ENCODE data around the gene UBTD1.
A peak's percentile ranks its signal among the peaks of the same experiment; 100 is the strongest.
"Not testable (repeated sequence)": the region's sequence is repeated elsewhere in the genome, so short reads cannot be mapped to it uniquely, and the experiment has no call there.

UBTD1 gene, protein sequence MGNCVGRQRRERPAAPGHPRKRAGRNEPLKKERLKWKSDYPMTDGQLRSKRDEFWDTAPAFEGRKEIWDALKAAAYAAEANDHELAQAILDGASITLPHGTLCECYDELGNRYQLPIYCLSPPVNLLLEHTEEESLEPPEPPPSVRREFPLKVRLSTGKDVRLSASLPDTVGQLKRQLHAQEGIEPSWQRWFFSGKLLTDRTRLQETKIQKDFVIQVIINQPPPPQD

DNA sequence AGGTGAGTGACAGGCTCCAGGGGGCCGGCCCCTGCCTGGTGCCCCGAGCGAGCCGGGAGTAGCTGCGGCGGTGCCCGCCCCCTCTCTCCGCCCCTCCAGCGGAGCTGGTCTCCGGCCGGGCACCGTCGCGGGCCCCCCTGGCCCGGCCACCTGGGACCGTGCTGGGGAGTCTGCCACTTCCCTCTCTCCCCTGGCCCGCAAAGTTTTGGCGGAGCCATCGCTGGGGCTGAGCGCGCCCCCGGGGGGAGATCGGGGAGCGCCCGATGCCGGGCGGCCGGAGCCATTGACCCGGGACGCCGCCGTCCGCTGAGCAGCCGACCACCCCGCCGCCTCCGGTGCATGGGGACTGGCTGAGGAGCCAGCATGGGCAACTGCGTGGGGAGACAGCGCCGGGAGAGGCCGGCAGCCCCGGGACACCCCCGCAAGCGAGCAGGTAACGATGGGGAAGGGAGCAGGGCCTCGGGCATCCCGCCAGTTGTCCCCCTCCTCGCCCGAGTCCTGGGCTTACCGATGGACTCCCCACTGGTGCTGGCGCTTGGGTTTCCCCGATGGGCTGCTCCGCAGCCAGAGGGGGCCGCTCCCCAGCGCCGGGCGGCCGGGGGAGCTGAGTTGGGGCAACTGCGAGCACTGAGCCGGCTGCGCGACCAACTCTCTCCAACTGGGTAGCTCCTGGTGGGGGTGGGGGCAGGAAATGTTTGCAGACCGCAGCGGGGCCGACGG is at the start of gene UBTD1:
TSS of gene UBTD1 (plus strand) at position 84 of the 720 bp plus-strand sequence. CDS start at position 364, 280 bp downstream.
- peak; percentile 73 for DNase-seq (ENCODE audit: low read depth)

DNA sequence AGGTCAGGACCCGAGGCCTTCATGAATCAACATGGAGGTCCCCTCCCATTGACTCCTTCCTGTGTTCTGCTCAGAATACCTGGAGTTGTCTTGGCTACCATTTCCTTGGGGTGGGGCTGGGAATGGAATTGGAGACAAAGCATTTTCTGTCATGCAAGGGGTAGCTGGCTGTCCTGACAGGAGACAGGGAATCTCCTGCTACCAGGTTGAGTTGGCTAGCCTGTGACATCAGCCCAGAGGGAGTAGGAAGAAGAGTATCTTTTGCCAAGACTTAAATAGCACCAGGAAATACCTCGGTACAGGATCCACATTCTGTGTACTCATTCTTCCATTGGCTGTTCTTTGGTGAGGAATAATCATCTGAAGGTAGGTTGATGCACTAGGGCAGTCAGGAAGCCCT is 47.9 kb upstream of the UBTD1 start:
- peak; percentile 15 for DNase-seq (ENCODE audit: low read depth)

DNA sequence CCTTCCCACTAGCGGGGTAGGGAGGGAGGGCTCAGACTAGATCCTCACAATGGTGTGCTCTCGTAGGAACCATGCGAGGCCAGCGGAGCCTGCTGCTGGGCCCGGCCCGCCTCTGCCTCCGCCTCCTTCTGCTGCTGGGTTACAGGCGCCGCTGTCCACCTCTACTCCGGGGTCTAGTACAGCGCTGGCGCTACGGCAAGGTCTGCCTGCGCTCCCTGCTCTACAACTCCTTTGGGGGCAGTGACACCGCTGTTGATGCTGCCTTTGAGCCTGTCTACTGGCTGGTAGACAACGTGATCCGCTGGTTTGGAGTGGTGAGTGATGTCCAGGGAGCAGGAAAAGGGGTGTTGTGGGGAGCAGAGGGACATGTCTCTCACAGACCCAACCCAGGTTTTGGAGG is 47.1 kb upstream of the UBTD1 start:
- no peak for DNase-seq (ENCODE audit: low read depth)

GRCh38 chr10:97452352-97452751 is 46.4 kb upstream of the UBTD1 start:
- no peak for DNase-seq (ENCODE audit: low read depth)

DNA sequence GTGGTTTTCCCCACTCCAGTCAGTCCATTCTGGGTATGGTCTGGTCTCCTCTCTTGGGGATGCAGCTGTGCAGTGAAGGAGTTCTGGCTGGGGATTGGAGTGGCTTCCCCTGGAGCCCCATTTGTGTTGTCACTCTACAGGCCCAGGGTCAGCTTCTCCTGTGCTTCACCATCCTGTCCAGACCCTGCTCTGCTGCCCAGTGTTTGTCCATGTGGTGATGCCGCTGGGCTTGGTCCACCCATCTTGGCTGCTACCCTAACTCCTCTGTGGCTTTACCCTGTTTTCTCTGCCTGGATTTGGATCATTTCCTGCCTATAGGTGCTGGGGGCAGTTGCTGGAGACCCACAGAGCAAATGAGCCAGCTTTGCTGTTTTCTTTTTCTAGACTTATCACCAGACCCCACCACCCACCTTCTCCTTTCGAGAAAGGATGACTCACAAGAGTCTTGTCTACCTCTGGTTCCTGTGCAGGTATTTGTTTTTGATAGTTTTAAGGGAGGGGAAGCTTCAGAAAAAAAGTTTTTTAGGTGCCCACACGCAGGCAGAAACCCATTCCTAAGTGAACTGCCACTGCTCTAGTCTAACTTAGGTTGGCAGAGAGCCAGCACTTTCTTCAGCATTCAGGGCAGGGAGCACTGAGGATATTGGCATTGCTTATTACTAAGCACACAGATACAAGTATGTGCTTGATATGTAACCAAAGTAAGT is 44.2 kb upstream of the UBTD1 start:
- peak; percentile 30 for DNase-seq (ENCODE audit: low read depth)

DNA sequence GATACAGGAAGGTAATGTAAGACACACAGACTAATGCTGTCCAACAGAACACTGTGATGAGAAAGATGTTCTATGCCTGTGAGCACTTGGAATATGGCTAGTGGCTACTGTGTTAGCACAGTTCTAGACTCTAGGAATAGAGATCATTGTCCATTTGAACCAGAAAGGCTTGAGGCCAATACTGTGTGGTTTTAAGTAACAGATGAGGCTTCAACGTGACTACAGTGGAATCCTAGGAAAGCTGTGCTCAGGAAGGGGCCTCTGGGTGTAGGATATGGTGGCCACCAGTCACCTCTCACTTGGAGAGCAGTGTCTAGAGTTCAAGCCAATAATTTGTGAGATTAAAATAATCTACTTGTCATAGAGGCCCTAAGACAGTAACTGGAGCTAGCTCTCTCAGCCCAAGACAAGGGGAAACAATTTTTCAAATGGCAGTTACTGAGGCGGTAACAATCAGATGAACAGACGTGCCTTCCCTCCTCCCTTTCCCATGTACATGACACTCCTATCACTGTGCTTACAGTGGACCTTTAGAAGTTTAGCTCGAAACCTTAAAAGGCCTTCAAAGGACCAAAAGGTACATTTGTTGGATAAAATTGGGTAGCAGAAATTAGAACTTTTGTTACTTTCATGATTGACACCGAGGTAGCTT is 42.6 kb upstream of the UBTD1 start:
- DNase-seq (ENCODE audit: low read depth), result no peak

DNA sequence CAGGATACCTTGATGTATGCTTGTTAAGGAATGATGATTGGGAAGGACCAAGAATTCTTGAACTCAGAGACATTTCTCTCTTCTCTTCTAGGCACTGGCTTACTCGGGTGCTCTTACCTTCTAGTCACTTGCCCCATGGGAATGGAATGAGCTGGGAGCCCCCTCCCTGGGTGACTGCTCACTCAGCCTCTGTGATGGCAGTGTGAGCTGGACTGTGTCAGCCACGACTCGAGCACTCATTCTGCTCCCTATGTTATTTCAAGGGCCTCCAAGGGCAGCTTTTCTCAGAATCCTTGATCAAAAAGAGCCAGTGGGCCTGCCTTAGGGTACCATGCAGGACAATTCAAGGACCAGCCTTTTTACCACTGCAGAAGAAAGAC is 42.0 kb upstream of the UBTD1 start:
- no peak for DNase-seq (ENCODE audit: low read depth)

GRCh38 chr10:97459111-97459510 is 39.6 kb upstream of the UBTD1 start:
- no peak for DNase-seq (ENCODE audit: low read depth)

DNA sequence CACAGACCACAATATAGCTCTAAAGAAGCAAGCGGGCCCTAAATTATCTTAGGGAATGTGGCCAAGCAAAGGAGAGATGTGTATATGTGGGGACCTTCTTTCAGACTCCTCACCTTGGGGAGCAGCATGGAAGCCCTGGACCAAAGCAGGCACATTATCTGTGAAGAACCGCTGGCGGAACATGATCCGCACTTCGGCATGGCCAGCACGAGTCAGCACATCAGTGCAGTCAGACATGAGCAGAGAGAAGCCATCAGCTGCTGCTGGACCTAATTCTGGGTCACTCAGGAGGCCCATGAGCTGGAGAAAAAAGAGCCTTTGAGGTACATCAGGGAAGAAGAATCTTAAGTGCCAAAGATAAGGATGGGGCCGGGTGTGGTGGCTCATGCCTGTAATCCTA is 38.8 kb upstream of the UBTD1 start:
- DNase-seq (ENCODE audit: low read depth), result no peak

DNA sequence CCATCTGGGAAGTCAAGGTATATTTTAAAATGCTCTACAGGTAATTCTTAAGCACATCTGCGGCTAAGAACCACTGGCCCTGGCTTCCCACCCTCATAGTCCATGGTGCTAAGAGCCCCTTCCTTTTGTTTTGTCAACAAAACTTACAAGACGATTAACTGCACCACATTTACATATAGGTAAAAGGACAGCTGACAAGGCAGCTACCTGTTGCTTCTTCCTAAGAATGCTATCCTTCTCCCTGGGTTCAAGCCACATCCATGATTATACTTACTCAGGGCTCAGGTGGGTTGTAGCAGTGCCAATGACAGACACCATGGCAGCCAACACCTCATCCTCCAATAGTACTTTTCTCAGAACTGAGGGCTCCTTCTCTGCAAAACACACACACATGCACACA is 36.4 kb upstream of the UBTD1 start:
- DNase-seq (ENCODE audit: low read depth), result no peak

- peak; percentile 66 for DNase-seq (ENCODE audit: low read depth)
These were observed 35.2 kb upstream of the UBTD1 start for GRCh38 chr10:97463363-97464132.

GRCh38 chr10:97464226-97464625 is 34.5 kb upstream of the UBTD1 start:
- DNase-seq (ENCODE audit: low read depth), result no peak

GRCh38 chr10:97465982-97466381 is 32.7 kb upstream of the UBTD1 start:
- no peak for DNase-seq (ENCODE audit: low read depth)

DNA sequence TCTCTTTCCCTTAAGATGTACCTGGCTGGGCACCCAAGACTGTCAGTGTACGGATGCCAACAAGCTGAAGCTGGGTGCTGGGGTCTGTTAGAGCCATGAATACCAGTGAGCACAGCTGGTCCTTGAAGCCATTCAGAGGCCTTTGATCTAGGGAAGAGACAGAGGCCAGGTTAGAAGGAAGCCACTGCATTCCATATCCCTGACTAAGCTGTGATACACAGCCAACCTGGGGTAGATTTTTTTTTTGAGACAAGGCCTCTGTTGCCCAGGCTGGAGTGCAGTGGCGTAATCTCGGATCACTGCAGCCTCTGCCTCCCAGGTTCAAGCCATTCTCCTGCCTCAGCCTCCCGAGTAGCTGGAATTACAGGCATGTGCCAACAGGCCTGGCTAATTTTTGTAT is 32.0 kb upstream of the UBTD1 start:
- peak; percentile 29 for DNase-seq (ENCODE audit: low read depth)

DNA sequence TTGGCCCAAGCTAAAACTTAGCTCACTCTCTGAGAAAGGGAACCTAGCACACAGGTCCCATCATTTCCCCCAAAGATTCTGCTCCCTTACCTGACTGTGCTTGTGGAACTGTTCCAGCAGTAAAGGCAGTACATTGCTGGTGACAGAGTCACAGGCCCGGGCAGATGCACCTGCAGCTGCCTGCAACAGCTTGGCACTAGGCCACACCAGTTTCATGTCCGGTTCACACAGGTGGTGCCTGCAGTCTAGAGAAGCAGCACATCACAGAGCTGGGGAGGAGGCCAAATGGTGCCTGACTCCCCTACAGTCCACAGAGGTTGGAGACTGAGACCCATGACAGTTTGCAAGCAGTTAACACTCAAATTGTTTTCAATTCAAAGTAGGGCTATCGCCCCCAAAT is 30.6 kb upstream of the UBTD1 start:
- DNase-seq (ENCODE audit: low read depth), result no peak

DNA sequence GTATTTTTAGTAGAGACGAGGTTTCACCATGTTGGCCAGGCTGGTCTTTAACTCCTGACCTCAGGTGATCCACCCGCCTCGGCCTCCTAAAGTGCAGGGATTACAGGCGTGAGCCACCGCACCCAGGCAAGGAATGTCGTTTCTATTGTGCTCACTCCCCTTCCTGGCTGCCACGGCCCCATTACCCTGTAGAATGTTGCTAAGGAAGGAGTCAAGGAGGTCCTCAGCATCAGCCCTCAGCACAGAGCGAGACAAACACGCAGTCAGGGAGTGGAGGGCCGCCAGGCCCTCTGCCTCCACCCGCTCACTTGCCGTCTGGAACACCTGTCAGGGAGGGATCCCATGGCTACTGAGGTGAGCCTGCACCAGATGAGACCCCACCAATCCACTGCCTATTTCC is 29.9 kb upstream of the UBTD1 start:
- not testable (repeated sequence) for DNase-seq (ENCODE audit: low read depth)

DNA sequence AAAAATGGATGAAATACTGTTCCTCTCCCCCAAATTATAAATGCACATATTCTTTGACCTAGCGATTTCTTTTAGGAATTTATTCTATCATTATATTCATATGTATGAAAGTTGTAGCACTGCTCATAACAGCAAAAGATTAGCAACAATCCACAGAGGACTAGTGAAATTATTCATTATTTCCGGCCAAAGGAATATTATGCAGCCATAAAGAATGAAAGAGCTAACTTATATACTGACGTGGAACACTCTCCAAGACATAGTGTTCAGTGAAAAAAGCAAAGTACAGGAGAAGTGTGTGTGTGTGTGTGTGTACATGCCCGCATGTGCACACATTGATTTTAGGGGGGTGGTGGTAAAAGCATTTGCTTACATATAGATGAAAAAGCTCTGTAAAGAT is 23.8 kb upstream of the UBTD1 start:
- DNase-seq (ENCODE audit: low read depth), result no peak

GRCh38 chr10:97475936-97476594 is 22.7 kb upstream of the UBTD1 start:
- peak; percentile 59 for DNase-seq (ENCODE audit: low read depth)

DNA sequence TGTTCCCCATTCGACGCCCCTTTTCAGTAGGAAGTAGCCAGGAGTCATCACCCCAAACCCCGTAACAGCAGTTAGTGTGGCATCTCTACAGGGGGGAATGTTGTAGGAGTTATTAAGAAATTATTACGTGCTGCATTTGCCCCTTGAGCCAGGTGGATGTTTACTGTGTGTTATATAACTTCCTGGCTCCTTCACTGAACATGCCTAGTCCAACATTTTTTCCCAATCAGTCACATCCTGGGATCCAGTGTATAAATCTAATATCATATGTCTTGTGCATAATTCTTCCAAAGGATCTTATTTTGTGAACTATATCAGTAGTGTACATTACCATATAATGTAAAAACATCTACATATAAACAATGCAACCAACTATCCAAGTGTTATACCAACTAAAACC is 19.3 kb upstream of the UBTD1 start:
- peak; percentile 54 for DNase-seq (ENCODE audit: low read depth)

GRCh38 chr10:97479939-97480338 is 18.8 kb upstream of the UBTD1 start:
- DNase-seq (ENCODE audit: low read depth), result no peak

GRCh38 chr10:97481071-97481470 is 17.7 kb upstream of the UBTD1 start:
- DNase-seq (ENCODE audit: low read depth), result peak; percentile 30
